GM11168 (cell line): ENCODE measurements around the gene ETV3.

Source experiments
- in situ Hi-C: fragments of 300-500 bp; cut with MboI; formaldehyde crosslinking; loops from one replicate; pipeline ENCODE4 v1.12.0; 2022; ENCODE audit warnings: low sequenced_read_pairs; ENCODE audit not compliant: unreplicated experiment

The ETV3 gene

DNA sequence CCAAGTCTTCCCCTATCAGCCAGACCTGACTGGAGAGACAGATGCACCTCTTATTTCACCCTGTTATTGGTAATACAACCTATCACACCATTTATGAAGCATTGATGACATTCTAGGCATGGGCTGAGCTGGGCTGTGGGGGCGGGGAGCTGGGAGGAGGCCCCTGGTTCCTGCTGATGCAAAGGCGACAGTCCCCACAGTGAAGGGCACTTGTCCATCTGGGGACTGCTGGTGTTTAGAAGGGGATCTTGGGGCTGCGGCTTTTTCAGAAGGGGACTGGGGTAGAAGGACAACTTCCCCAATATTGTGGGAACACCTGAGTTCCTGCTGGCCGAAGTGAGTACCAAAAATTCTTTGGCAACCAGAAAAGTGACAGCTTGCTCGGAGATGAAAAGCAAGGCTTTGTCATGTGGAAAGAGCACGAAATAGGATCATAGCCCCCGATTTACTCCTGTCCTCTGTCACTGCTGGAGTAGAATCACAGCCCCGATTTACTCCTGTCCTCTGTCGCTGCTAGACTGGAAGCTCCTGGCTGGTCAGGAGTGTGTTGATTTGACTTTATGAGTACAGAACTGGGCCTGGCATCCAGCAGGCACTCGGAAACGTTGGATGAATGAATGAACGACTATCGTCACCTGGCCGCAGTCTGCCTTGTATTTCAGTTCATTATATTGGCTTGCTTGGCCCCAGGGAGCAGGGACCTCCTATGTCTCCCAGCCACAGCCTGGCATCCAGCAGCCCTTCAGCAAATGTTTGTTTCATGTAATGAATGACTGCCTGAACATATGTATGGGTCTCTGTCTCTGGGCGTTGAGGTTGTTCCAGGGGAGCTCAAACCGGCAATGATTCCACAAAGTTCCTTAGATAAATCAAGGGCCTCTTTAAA lies 22.1 kb downstream of the ETV3 start:
- in situ Hi-C loops, result no loop called here

DNA sequence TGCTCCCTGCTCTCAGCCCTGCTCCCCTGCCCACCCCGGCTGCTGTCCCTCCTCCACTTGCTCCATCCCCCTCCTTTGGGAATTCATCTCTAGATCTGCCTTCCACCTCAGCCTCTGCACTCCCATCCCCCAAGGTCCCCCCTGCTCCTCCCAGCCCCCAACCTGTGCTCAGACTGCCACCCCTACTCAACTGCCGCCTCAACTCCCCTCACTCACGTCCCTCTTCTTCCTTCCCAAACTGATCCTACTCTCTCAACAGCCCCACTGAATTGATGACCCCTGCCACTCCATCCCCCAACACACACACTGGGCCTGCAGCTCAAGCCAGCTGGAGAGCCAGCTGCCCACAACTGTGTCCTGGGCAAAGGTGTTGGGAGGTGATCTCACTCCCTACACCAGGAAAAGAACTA lies 22.8 kb downstream of the ETV3 start:
- in situ Hi-C loops, result no loop called here

DNA sequence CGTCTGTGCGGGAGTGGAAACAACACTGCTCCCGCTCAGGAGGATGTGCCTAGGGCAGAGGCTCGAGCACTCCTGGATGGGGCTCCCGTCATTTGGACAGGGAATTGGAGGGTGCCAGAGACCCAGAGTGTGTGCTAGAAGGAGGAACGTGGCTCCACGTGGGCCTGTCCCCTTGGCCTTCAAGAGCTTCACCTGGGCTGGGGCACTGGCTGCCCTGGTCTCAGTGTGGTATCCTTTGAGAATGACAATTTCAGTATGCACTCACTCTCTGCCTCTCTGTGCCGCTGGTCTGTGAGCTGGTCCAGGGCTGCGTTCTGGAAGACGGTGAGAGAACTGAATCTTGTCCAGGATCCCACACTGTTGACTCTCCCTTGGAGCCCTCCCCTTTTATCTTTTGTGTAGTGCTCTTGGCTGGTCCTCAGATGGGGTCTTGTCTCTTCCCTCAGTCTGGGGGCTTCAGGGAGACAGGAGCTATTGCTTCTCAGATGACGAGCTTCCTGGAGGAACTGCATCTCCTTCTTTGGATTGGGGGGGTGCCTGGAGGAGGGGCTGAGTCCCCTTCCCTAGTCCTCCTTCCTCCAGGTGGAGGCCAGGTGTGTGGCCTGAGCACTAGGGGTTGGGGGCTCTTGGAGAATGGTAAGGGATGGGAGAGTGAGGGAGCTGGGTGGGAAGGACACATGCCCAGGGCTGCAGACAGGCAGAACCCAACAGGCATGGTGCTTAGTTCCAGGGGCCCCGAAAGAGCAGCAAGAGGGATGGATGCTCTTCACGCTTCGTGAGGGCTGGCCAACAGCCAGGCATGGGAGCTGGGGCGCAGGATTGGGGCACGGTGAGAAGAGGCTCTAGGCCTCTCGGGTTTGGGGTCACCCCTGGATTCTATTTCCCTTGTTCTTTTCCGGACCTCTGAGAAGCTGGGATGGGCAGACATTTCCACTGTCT lies 23.7 kb downstream of the ETV3 start:
- in situ Hi-C loops, result no loop called here

DNA sequence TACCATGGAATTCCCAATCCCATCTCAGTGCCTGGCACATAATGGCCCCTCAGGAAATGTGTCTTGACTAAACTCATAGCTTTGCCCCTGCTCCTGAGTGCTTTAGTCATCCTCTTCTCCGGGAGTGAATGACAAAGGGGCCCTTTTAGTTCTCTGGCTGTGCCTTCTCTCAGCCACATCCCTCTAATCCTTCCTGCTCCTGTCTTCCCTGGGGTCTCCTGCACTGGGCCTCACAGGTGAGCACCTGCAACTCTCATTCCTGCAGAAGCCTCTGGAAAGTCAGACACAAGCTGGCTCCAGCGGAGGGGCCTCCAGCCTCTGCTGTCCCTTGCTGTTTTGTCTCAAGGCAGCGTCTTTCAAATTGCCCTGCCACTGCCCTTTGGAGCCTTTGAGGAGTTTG lies 24.6 kb downstream of the ETV3 start:
- in situ Hi-C loops, result no loop called here

DNA sequence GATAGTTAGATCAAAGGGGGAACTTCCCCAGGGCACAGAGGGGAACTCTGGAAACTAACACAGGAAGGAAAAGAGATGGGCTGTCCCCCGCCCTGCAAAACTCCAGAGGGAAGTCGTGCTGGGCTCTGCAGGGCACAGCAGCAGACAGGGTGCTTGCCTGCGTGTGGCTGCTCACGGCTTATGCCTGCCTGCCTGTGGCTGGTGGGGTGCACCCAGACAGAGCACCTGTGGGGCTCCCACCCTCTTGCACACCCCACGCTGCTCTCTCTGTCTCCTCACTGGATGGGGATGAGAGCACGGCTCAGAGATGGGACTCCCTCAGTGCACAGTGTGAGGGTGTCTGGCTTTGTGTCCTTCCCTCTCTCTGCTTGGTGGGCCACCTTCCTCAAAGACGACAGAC lies 25.1 kb downstream of the ETV3 start:
- in situ Hi-C loops, result no loop called here

DNA sequence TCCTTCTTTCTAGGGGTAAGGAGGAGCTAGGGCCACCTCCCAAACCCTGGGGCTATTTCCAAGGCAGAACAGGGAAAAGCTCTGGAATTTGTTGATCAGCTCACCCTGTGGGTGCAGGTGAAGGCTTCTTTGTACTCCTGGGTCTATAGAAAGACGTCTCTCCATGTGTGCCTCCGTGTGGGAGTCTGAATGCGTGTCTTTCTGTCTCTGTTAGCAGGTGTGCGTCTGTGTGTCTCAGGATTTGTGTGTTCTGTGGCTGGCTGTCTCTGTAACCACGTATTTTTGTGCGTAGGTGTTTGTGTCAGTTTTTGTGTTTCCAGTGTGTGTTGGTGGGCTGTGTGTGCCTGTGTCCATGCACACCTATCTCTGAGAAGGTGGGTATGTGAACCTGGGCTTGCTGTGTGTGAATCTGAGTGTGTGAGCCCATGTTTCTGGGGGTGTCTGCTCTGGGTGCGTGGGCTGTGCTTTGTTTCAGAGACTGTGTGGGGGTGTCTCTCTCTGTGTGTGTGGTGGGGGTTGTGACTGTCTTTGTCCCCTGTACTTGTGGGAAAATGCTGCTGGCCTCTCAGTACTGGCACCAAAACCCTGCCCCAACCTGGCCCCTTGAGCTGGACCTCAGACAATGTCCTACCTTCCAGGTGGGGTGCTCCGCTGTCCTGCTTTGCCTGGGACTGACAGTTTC lies 25.9 kb downstream of the ETV3 start:
- in situ Hi-C loops, result no loop called here

DNA sequence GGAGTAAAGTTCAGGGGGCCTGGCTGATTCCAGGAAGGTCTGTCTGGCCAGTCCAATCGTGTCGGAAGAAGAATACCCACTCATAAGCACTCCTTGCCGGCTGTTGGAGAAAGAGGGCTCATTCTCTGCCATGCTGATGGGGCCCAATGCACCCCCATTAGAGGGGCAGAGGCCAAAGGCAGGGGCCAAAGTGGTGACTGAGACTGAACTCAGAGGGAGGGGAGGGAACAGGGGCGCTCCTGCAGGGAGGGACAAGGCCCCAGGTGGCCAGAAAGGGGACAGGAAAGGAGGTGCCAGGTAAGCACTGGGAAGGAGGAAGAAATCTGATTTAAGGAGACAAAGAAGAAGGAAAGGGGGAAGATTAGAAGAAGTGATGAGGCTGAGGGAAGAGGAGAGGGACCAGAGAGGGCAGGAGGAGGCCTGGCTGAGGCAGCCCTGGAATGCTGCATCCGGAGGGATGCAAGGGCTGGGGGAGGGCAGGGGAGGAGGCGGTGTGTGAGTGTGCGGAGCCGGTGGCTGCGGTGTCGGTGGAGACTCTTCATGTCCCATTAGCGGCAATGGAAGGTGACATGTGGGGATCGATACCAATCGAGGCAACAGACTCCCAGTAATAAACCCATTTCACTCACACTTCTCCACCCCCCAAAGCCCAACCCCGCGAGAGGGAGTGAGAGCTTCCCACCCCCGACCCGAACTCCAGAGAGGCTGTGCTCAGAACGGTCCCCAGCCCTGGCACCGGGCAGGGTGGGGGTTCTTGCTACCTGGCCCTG lies 26.6 kb downstream of the ETV3 start:
- in situ Hi-C loops, result no loop called here

DNA sequence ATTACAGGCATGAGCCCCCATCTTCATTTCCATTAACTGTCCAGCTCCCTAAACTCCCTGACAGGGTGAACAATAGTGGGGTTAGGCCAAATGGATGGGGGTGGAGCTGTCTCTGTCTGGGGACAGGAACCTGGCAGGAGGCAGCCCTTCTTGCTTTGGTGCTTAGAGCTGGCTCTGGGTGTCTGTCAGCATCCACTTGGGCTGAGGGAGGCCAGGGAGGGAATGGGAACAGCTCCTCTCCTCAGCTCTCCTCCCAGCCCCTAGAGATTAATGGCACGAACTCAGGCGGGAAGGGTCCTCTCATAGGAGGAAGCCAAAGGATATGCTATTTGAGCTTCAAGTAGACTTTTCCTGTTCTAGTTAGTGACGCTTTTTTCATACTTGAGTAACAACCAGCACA lies 27.5 kb downstream of the ETV3 start:
- in situ Hi-C loops, result no loop called here

DNA sequence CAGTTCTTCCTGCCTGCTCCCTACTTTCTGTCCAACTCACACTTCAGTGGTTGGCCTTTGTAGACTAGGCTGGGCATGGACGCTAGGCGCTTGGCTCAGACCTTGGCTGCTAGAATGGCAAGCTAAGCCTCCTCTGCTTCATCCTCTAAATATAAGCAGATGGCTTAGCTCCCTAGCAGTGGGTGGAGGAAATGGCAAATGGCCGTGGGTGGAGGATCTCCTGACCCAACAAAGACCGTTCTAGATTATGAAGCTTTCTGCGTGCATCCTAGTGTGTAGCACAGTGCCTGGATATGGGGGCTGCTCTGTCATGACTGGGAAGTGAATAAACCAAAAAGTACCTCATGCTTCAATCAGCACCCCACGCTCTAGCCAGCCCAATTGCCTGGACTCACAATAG lies 28.2 kb downstream of the ETV3 start:
- in situ Hi-C loops, result no loop called here

DNA sequence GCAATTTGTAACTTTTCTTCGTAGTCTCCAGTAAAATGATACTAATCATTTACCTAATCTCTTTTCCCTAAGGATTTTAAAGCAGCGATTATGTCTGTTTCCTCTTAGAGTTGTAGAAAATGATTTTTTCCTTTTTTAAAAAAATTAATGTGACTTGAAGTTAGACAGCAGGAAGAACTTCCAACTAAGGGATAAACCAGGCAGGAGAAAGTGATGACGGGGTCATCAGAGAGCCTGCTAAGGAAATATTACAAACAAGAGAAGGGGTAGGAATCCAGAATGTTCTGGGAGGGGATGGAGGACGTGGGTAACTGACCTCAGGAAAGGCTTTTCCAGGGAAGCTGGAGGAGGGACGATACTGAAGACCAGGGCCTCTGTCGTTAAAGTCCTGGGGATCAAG lies 29.7 kb downstream of the ETV3 start:
- in situ Hi-C loops, result no loop called here

DNA sequence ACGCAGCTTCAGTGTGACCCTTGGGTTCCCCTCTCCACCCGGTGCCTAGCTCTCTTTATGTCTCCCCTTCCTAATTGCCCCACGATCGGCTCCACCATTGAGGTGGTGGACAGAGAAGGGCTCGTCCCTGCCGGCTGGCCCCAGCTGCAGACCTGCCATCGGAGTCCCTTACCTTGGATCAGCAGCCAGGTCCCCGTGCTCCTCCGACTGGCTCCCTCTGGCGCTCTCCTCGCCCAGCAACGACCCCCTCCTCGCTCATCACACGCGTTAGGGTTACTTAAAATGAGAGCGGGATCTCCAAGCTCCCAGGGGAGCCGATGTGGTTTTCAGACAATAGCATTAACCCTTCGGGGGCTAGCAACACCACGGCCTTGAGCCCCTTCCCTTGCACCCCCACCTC lies 30.5 kb downstream of the ETV3 start:
- in situ Hi-C loops, result no loop called here

DNA sequence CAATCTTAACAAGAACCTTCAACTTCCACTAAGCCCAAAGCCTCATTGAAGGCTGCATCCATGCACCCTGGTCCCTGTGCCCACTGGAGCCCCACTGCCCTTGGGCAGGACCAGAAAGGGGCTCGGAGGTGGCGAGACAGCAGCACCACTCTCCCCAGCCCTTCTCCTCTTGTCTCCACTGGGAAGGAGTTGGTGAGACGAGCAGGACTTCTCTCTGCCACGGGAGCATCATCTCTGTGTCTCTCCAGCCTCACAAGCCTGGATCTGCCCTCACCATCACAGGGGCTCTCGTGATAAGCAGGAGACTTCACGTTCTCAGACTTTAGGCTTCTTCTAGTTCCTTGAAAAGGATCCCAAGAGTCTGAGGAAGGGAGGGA lies 31.4 kb downstream of the ETV3 start:
- in situ Hi-C loops, result no loop called here

DNA sequence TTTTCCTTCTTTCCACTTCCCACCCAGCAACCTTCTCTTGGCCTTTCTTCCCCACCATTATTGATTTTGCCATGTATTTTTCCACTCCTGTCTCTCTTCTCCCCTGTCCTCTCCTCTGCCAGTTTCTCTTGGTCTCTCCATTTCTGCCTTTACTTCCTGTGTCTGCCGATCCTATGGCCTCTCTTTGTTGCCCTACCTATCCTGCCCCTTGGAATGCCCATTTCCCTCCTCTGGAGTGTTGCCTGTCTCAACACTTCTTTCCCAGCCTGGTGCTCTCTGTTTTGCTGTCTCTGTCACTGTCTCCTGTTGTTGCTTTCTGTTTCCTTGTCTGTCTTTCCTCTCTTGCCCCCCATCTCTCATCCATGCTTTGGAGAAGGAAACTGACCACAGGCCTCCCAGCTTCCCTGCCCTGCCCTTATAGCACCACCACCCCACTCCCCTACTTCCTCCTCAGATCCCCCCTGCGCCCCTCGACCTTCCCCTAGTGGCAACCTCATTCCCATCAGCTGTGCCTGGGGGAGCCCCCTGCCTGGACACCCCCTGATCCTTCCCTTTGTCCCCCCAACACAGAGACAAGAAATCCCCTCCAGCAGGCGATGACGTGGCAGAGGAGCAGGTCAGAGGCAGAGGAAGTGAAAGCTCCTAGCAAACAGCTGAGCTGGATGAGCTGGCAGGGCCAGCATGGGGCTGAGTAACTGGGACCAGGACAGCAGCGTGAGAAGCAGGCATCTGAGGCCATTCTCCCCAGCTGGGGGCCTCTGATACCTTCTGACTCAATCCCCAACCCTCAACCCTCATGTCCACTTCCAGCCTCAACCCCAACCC lies 32.0 kb downstream of the ETV3 start:
- in situ Hi-C loops, result no loop called here

DNA sequence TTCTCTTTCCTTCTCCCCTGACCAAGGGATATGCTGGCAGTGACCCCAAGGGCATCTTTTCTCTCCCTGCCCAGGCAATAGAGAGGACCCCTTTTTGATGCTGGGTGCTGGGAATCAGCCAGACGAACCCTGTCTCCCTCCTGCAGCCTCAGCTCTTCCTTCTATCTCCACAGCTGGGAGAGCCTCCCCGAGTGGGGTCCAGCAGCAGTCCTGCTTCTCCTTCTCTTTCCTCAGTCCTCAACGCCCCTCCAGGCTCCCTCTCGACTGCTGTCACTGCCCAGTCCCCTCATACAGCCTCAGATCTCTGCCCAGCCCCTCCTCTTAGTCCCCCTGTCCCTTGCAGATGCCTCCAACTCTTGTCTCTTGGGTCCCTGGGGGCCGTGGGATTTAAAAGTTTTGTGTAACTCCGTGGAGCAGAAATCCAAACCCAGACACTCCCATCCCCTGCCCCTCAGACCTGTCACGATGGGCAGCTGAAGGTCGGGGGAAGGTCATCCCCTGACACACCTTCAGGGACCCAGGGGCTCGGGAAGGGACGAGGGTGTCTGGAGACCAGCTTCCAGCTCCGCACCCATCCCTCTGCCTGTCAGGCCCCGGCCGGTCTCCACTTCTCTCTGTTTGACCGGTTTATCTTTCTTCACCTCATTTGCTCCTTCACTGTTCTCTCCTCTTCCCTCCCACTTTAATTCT lies 32.8 kb downstream of the ETV3 start:
- in situ Hi-C loops, result no loop called here

DNA sequence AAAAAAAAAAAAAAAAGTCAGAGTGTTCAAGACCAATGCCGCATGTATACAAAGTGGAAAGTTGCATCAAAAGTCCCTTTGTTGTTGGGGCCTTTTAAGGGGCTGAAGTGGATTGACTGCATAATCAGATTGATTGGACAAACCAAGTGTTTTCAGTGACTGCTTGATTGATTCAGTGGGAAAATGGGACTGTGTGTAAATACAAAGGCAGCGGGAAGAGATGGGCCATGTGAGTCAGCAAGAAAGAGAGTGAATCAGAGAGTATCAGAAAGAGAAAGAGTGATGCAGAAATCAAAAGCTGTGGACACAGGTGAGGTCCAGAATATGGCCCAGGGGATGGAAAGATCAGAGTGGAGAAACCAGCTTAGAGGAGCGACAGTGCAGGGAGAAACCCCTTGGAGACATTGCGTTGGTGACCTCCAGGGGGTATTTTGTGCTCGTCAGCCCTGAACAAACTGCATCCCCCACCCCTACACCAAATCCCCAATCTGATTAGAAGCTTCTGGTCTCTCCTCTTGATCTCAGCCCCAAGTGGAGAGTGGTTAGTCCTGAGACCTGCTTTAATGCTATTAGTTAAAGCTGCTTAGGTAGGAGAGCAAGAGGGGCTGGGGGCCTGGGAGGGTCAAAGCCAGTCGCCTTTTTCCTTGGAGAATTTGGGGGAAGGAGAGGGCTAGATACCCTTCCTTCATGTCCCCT lies 33.4 kb downstream of the ETV3 start:
- in situ Hi-C loops, result no loop called here

DNA sequence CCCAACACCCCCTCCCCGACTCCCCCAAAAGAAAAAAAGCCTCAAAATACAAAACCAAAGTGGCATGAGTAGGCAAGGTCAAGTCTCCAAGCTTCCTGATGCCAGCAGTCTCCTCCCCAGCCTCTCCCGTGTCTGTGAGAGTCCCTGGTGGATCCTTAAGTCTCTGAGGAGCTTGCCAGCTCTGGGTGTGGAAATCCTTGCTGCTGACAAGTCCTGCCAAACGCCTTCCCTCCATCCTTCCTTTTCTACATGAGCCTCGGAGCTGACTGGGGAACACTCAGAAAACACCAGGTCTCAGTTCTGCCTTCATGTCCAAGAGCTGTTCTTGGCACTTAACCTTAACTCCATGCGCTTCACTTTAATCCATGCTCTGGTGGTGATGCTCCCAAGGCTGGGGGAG lies 34.9 kb downstream of the ETV3 start:
- in situ Hi-C loops, result no loop called here

DNA sequence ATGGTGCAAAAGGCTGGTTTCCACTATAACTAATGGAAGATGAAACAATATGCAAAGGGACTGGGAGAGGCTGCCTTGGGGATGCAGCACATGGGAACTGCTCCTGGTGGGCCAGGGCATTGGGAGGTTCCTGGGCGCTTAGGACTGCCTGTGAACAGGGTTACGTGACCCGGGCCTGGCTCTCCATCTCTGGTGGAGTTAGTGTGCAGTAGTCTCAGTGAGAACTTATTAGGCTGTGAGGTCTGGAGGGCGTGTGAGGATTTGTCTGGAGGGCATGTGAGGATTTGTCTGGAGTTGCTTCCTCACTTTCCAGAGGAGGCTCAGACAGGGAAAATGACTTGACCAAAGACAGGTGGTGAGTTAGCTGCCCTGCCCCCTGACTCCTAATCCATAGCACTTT lies 37.0 kb downstream of the ETV3 start:
- in situ Hi-C loops, result no loop called here

DNA sequence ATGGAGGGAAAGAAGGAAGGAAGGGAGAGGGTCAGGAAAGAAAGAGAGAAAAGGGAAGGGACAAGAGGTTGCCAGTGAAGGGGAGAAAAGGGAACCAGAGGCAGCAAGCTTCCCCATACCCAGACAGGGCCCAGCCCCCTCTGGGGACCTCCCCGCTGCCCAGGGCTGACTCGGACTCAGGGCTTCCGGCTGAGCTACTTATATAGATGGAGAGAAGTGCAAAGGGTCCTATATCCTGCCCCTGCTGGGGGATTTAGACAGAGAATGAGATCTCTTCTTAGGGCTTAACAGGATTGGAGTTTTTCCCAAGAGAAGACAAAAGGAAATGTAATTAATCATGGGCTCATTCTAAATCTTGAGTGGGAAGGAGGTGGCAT lies 38.6 kb downstream of the ETV3 start, which contains the start of gene ETV3L:
TSS of gene ETV3L (minus strand) at position 176 of the 377 bp plus-strand sequence. CDS start 285 bp downstream, outside the sequence.
- in situ Hi-C loops, result loop anchor here (5.0 kb wide), 1 partner anchor 53 kb away; no protein-coding TSS in a partner anchor
